HEK293 (cell line): ENCODE results near the gene TSPAN1.

Source experiments
- ATF2 ChIP-seq: fragments of 450-650 bp; formaldehyde crosslinking; IDR thresholded peaks from 2 replicates; pipeline ENCODE4 v1.5.1; 2016; ENCODE audit warnings: missing biosample characterization, missing genetic modification characterization, low read depth
- HOXA7 ChIP-seq: sonication (generic); formaldehyde crosslinking; IDR thresholded peaks from 2 replicates; pipeline ENCODE4 v1.8.1; 2022; ENCODE audit warnings: missing genetic modification reagents, borderline replicate concordance
- IKZF3 ChIP-seq: fragments of 450-650 bp; IDR thresholded peaks from 2 replicates; pipeline ENCODE4 v1.5.0; 2018; ENCODE audit warnings: missing biosample characterization, mild to moderate bottlenecking, missing genetic modification characterization, moderate library complexity
- KLF7 ChIP-seq: fragments of 450-650 bp; formaldehyde crosslinking; IDR thresholded peaks from 2 replicates; pipeline ENCODE4 v1.5.1; 2016; ENCODE audit warnings: missing biosample characterization, missing genetic modification characterization, borderline replicate concordance
- KLF9 ChIP-seq: fragments of 450-650 bp; formaldehyde crosslinking; IDR thresholded peaks from 2 replicates; pipeline ENCODE4 v1.5.1; 2016; ENCODE audit warnings: missing biosample characterization, missing genetic modification characterization, low read depth
- OSR2 ChIP-seq: fragments of 450-650 bp; formaldehyde crosslinking; IDR thresholded peaks from 2 replicates; pipeline ENCODE4 v1.5.1; 2016; ENCODE audit warnings: missing biosample characterization, missing genetic modification characterization
- PRDM1 ChIP-seq: fragments of 450-650 bp; formaldehyde crosslinking; IDR thresholded peaks from 2 replicates; pipeline ENCODE4; 2016; ENCODE audit warnings: missing biosample characterization, missing genetic modification characterization
- PRDM2 ChIP-seq: fragments of 450-650 bp; formaldehyde crosslinking; IDR thresholded peaks from 2 replicates; pipeline ENCODE4 v1.5.1; 2016; ENCODE audit warnings: missing biosample characterization, missing genetic modification characterization, borderline replicate concordance
- REST ChIP-seq: fragments of 450-650 bp; formaldehyde crosslinking; IDR thresholded peaks from 2 replicates; pipeline ENCODE4 v1.5.1; 2016; ENCODE audit warnings: missing biosample characterization, missing genetic modification characterization
- SETDB1 ChIP-seq: IDR thresholded peaks from one replicate; pipeline ENCODE4 v1.6.1; 2017; ENCODE audit warnings: mild to moderate bottlenecking, low read length, moderate library complexity, mixed read lengths; ENCODE audit not compliant: insufficient read length
- SP3 ChIP-seq: fragments of 450-650 bp; formaldehyde crosslinking; IDR thresholded peaks from 2 replicates; pipeline ENCODE4 v1.5.1; 2016; ENCODE audit warnings: missing biosample characterization, missing genetic modification characterization
- ZNF18 ChIP-seq: fragments of 450-650 bp; formaldehyde crosslinking; IDR thresholded peaks from 2 replicates; pipeline ENCODE4 v1.5.1; 2016; ENCODE audit warnings: missing biosample characterization, missing genetic modification characterization
- ZNF214 ChIP-seq: fragments of 450-650 bp; formaldehyde crosslinking; IDR thresholded peaks from 2 replicates; pipeline ENCODE4 v1.5.1; 2017; ENCODE audit warnings: missing biosample characterization, mild to moderate bottlenecking, missing genetic modification characterization, borderline replicate concordance
- ZNF24 ChIP-seq: fragments of 450-650 bp; formaldehyde crosslinking; IDR thresholded peaks from 2 replicates; pipeline ENCODE4 v1.5.1; 2016; ENCODE audit warnings: missing biosample characterization, missing genetic modification characterization
- ZNF433 ChIP-seq: fragments of 450-650 bp; formaldehyde crosslinking; IDR thresholded peaks from 2 replicates; pipeline ENCODE4 v1.5.1; 2016; ENCODE audit warnings: missing biosample characterization, missing genetic modification characterization, low read depth
- ZNF488 ChIP-seq: fragments of 450-650 bp; formaldehyde crosslinking; IDR thresholded peaks from 2 replicates; pipeline ENCODE4 v1.5.1; 2016; ENCODE audit warnings: missing biosample characterization, missing genetic modification characterization
- ZNF530 ChIP-seq: fragments of 450-650 bp; formaldehyde crosslinking; IDR thresholded peaks from 2 replicates; pipeline ENCODE4 v1.5.1; 2016; ENCODE audit warnings: low read depth, missing biosample characterization, missing genetic modification characterization
- ZNF558 ChIP-seq: fragments of 450-650 bp; formaldehyde crosslinking; IDR thresholded peaks from 2 replicates; pipeline ENCODE4 v1.5.1; 2016; ENCODE audit warnings: missing biosample characterization, missing genetic modification characterization
- ZNF624 ChIP-seq: fragments of 450-650 bp; formaldehyde crosslinking; IDR thresholded peaks from 2 replicates; pipeline ENCODE4 v1.5.1; 2017; ENCODE audit warnings: missing biosample characterization, missing genetic modification characterization
- ZNF629 ChIP-seq: fragments of 450-650 bp; formaldehyde crosslinking; IDR thresholded peaks from 2 replicates; pipeline ENCODE4 v1.5.1; 2017; ENCODE audit warnings: missing biosample characterization, missing genetic modification characterization
- ZNF792 ChIP-seq: fragments of 450-650 bp; formaldehyde crosslinking; IDR thresholded peaks from 2 replicates; pipeline ENCODE4 v1.5.1; 2016; ENCODE audit warnings: missing biosample characterization, missing genetic modification characterization
- ZSCAN18 ChIP-seq: fragments of 450-650 bp; formaldehyde crosslinking; IDR thresholded peaks from 2 replicates; pipeline ENCODE4 v1.5.1; 2016; ENCODE audit warnings: missing biosample characterization, missing genetic modification characterization
- ZSCAN23 ChIP-seq: fragments of 450-650 bp; formaldehyde crosslinking; IDR thresholded peaks from 2 replicates; pipeline ENCODE4 v1.5.1; 2016; ENCODE audit warnings: missing biosample characterization, missing genetic modification characterization

The TSPAN1 gene

GRCh38 chr1:46134660-46135331 lies 40.1 kb upstream of the TSPAN1 start (continued):
- TF ChIP-seq REST (tag by site-specific recombination): 0 out of 2 replicates have a peak, but pooled peaks have one; percentile 18
- TF ChIP-seq ATF2 (tag by site-specific recombination): peak; percentile 38; the same call in 1 of the 2 replicates
- no peak for TF ChIP-seq ZNF558 (tag by site-specific recombination)
- peak; percentile 86 for TF ChIP-seq OSR2
- TF ChIP-seq ZSCAN18 (tag by site-specific recombination): no peak
- no peak for TF ChIP-seq HOXA7 (CRISPR knock-in tag)
- TF ChIP-seq ZNF488 (tag by site-specific recombination): no peak
- no peak for TF ChIP-seq SP3 (tag by site-specific recombination)
- TF ChIP-seq ZNF624 (tag by site-specific recombination): no peak
- no peak for TF ChIP-seq ZNF214 (tag by site-specific recombination)
- no peak for TF ChIP-seq ZNF530 (tag by site-specific recombination)
- no peak for TF ChIP-seq PRDM2
- TF ChIP-seq ZSCAN23: no peak
- TF ChIP-seq IKZF3 (tag by site-specific recombination): 0 out of 2 replicates have a peak, but pooled peaks have one; percentile 7
- no peak for TF ChIP-seq ZNF24 (tag by site-specific recombination)
- no peak for TF ChIP-seq SETDB1
- TF ChIP-seq ZNF629 (tag by site-specific recombination): peak; percentile 81
- no peak for TF ChIP-seq KLF9 (tag by site-specific recombination)
- peak; percentile 61 for TF ChIP-seq PRDM1 (tag by site-specific recombination)
- no peak for TF ChIP-seq ZNF433 (tag by site-specific recombination)
- TF ChIP-seq ZNF18 (tag by site-specific recombination): no peak
- no peak for TF ChIP-seq KLF7 (tag by site-specific recombination)
- TF ChIP-seq ZNF792 (tag by site-specific recombination): no peak
